HG02642 (cell line): Measurements from ENCODE around the gene ALKBH4.
A peak's percentile ranks its signal among the peaks of the same experiment; 100 is the strongest.
"Not testable (repeated sequence)": the region's sequence is repeated elsewhere in the genome, so short reads cannot be mapped to it uniquely, and the experiment has no call there.

Experiments used
- ATAC-seq: cut with Tn5 transposase; IDR thresholded peaks from one replicate; pipeline ENCODE4 v1.9.1; 2021; ENCODE audit warnings: mild to moderate bottlenecking; ENCODE audit not compliant: unreplicated experiment, poor library complexity

Gene ALKBH4

DNA sequence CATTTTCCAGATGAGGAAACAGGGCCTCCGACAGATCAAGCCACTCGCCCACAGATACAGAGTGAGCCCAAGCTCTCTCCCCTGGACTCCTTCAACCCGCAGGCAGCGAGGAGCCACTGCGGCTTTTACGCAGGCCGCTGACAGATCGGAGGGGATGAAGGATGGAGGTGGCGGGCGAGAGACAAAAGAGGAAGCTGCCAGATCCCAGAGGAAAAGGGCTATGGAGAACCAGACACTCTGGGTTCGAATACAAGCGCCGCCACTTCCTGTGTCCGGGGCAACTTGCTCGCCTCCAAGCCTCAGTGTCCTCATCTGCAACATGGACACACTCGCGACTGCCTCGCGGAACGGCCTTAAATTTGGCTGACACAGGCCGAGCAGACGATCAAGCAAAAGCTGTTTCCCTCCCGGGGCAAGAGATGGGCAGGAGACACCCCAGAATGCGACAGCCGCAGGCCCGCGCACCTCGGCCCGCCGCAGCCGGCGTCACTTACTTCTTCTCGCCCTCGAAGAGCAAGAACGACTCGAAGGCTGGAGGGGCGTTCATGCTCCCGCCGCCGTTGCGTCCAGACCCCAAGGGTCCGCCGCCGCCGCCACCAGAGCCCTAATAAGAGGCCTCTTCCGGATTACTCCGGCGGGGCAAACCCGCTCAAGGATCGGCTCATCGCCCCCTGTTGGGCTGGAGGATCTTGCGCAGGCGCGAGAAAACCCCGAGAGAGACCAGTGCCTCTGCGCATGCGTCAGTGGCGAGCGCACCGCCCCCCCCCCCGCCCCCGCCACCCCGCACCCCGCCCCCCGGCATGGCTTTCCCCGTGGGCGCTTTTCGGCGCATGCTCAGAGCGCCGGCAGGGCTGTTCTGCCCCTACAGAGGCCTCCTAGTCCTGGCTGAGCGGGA is 13.9 kb upstream of the ALKBH4 start, which contains the start of gene POLR2J:
TSS of gene POLR2J (minus strand) at position 609 of the 895 bp plus-strand sequence. CDS start at position 547, 62 bp downstream.
- peak; percentile 89 for ATAC-seq

- ATAC-seq: not testable (repeated sequence)
Observed at GRCh38 chr7:102474736-102475435, 10.2 kb upstream of the ALKBH4 start.

GRCh38 chr7:102474116-102474515 is 9.5 kb upstream of the ALKBH4 start:
- not testable (repeated sequence) for ATAC-seq

GRCh38 chr7:102473271-102473991 is 8.8 kb upstream of the ALKBH4 start:
- ATAC-seq: no peak

DNA sequence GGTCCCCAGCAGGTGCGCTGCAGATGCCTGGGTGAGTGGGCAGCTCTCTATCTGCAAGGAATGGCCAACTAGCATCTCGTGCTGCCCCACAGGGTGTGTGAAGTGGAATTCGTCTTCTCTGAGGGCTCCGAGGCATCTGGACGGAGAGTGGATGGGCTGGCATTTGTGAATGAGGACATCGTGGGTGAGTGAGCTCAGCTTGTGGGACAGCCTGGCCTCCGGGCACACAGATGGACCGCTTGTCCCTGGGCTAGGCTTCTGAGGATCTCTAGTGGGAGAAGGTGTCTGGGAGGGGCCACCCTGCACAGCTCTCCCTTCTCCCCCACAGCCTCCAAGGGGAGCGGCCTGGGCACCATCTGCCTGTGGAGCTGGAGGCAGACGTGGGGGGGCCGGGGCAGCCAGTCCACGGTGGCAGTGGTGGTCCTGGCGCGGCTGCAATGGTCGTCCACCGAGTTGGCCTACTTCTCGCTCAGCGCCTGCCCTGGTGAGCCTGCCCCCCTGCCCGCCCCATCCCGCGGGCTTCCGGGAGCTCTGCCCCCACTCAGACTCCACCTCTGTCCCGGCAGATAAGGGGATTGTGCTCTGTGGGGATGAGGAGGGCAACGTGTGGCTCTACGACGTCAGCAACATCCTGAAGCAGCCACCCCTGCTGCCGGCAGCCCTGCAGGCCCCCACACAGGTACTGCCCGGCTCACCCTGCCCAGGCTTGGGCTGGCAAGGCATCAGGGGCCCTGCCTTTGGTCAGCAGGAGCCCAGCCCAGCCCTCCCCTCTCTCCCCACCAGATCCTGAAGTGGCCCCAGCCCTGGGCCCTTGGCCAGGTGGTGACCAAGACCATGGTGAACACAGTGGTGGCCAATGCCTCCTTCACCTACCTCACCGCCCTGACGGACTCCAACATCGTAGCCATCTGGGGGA is 7.7 kb upstream of the ALKBH4 start:
- no peak for ATAC-seq

- ATAC-seq: no peak
Observed at GRCh38 chr7:102471791-102472125, 7.1 kb upstream of the ALKBH4 start.

GRCh38 chr7:102469972-102470825 is 5.5 kb upstream of the ALKBH4 start:
- no peak for ATAC-seq

- ATAC-seq: no peak
Observed at GRCh38 chr7:102469351-102469971, 4.8 kb upstream of the ALKBH4 start.

GRCh38 chr7:102468478-102469350 is 4.1 kb upstream of the ALKBH4 start:
- no peak for ATAC-seq

GRCh38 chr7:102467581-102468477 is 3.2 kb upstream of the ALKBH4 start:
- no peak for ATAC-seq

- ATAC-seq: no peak
Observed at GRCh38 chr7:102466097-102466496, 1.4 kb upstream of the ALKBH4 start.

- no peak for ATAC-seq
Observed at GRCh38 chr7:102463841-102464576, 654 bp downstream of the ALKBH4 start.

DNA sequence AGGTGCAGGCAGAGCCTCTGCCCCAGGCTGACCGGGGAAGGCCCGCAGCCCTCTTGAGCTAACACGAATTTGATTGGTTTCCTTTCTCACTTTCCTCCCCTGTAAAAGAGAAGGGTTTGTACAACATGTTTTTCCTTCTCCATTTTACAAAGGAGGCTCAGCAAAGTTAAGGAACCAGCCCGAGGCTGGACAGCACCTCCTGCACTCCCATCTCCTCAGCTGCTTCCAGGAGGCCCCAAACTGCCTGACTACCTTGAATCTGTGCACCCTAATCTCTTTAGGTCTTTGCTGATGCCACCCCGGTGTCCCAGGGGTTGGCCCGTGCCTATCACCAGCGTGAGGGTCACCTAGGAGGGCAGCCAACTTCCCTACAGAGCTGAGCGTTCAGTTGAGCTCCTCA is 4.2 kb downstream of the ALKBH4 start:
- ATAC-seq: no peak

DNA sequence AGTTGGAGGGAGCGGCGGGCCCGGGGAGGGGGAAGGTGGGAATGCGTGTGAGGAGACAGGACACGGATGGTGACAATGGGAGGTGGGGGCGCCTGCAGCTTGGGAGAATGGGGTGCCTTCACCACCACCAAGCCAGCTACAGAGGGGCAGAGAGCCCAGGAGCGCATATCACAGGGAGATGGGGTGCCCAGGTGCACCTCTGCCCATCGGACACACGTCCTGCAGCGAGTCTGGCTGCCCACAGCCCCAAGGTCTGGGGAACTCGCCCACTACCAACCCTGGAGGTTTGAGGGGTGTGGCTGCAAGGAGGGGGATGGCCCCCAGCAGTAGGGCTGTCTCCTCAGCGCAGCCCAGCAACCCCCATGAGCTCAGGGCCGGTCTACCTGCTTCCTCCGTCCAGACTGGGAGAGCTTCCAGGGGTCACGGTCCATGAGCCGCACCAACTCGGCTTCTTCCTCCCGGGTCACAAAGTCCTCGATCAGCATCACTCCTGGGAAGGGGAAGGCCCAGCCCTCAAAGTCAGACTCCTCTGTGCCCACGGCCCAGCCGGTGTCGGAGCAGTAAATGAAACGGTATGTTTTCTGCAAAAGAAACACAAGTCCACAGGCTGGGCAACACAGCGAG is 5.3 kb downstream of the ALKBH4 start:
- no peak for ATAC-seq

DNA sequence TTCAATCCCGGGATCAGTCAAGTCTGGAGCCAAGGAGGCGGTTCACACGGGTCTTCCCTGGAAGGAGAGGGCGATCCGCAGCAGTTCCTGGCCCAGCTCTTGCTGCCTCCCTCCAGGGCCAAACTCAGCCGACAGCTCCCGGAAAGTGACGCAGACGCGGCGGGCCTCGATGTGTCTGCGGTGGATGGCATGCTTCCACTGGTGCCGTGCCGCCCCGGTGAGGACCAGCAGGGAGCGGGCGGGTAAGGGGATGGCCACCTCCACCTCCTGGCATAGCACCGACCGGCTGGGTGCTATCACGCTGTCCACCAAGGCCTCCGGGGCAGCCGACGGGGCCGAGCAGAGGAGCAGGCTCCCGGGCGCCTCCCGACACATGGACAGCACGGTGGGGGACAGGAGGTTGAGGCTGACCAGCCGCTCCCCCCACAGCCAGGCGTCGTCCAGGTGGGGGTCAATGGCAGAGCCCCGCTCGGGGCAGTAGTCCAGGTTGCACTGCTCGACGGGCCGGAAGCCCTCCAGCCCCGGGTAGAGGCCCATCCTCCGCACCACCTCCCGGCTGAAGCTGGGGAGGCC is 7.2 kb downstream of the ALKBH4 start:
- ATAC-seq: no peak
